BE2C (cell line): ENCODE results near the gene NELFCD.

Experiments used
- DNase-seq: peaks from one replicate; pipeline ENCODE4 v3.0.0-alpha.2; 2020
- H3K27me3 ChIP-seq: fragments of 250-450 bp; sonication (Bioruptor Pico); 2 replicates; pipeline ENCODE4 v1.5.1; 2020; ENCODE audit warnings: mild to moderate bottlenecking
- H3K36me3 ChIP-seq: fragments of 250-450 bp; sonication (Bioruptor Pico); 2 replicates; pipeline ENCODE4 v1.5.1; 2020; ENCODE audit warnings: mild to moderate bottlenecking
- H3K4me1 ChIP-seq: fragments of 250-450 bp; sonication (Bioruptor Pico); 2 replicates; pipeline ENCODE4 v1.5.1; 2020
- H3K4me3 ChIP-seq: 2 replicates; pipeline ENCODE4 v1.5.1; 2011; ENCODE audit warnings: low read depth, low read length
- H3K9me3 ChIP-seq: fragments of 250-450 bp; sonication (Bioruptor Pico); 2 replicates; pipeline ENCODE4 v1.5.1; 2020
- CTCF ChIP-seq: IDR thresholded peaks from 2 replicates; pipeline ENCODE4 v1.5.1; 2012; ENCODE audit warnings: mild to moderate bottlenecking, low read depth, low read length

NELFCD gene

GRCh38 chr20:58995461-58996225, 14.6 kb downstream of the NELFCD start:
- Histone ChIP-seq H3K27me3 (no peaks in the 10 kb centered on the region), H3K4me1 (no peaks in the 10 kb centered on the region), H3K36me3 (peaks cover 55% of the 10 kb centered on the region), H3K9me3 (no peaks in the 10 kb centered on the region), H3K4me3 (no peak overlapping the region)
- no peak for TF ChIP-seq CTCF
- DNase-seq, result no peak

GRCh38 chr20:58996226-58996611, 15.2 kb downstream of the NELFCD start:
- Histone ChIP-seq H3K4me1 (no peaks in the 10 kb centered on the region), H3K4me3 (no peak overlapping the region), H3K9me3 (no peaks in the 10 kb centered on the region), H3K27me3 (no peaks in the 10 kb centered on the region), H3K36me3 (peaks cover 49% of the 10 kb centered on the region)
- no peak for DNase-seq
- TF ChIP-seq CTCF, result no peak

- Histone ChIP-seq H3K4me1 (no peaks in the 10 kb centered on the region), H3K9me3 (no peaks in the 10 kb centered on the region), H3K36me3 (peaks cover 38% of the 10 kb centered on the region), H3K27me3 (no peaks in the 10 kb centered on the region), H3K4me3 (no peak overlapping the region)
- no peak for DNase-seq
- TF ChIP-seq CTCF, result no peak
Measured at GRCh38 chr20:58997141-58997770, 16.2 kb downstream of the NELFCD start.

- Histone ChIP-seq H3K36me3 (peaks cover 27% of the 10 kb centered on the region), H3K4me3 (no peak overlapping the region), H3K9me3 (no peaks in the 10 kb centered on the region), H3K4me1 (no peaks in the 10 kb centered on the region), H3K27me3 (no peaks in the 10 kb centered on the region)
- TF ChIP-seq CTCF, result no peak
- DNase-seq, result no peak
Measured at GRCh38 chr20:58998656-58999055, 17.6 kb downstream of the NELFCD start.

- no peak for TF ChIP-seq CTCF
- Histone ChIP-seq H3K4me3 (no peak overlapping the region), H3K27me3 (no peaks in the 10 kb centered on the region), H3K9me3 (no peaks in the 10 kb centered on the region), H3K36me3 (peaks cover 13% of the 10 kb centered on the region), H3K4me1 (no peaks in the 10 kb centered on the region)
- DNase-seq, result no peak
Measured at GRCh38 chr20:59000326-59000725, 19.3 kb downstream of the NELFCD start.

- no peaks in the 10 kb centered on the region for H3K27me3 ChIP-seq
- H3K4me1 ChIP-seq, result no peaks in the 10 kb centered on the region
- peaks cover 6% of the 10 kb centered on the region; the same call in 1 of the 2 replicates for H3K36me3 ChIP-seq
- no peak for TF ChIP-seq CTCF
- no peaks in the 10 kb centered on the region for H3K9me3 ChIP-seq
- no peak overlapping the region for H3K4me3 ChIP-seq
- DNase-seq, result no peak
Measured at GRCh38 chr20:59001068-59001448, 20.0 kb downstream of the NELFCD start.
